ENCODE measurements around the gene TENM4. TPM values are rescaled to one million over a fixed set of nuclear protein-coding genes. Genes with fewer than 3 reads are reported as not detected.

Gene TENM4
- total RNA-seq, 1 experiment from 2014 or later: 0.39 TPM

GRCh38 chr11:79371724-79372123 lies 69.1 kb downstream of the TENM4 start:
- Histone ChIP-seq H3K36me3 (ENCODE audit: control insufficient read depth, insufficient read depth, low read length) (no peaks in the 10 kb centered on the region), H3K27me3 (ENCODE audit: control insufficient read depth, insufficient read depth, low read length) (no peaks in the 10 kb centered on the region), H3K27ac (ENCODE audit: low read length) (no peak overlapping the region), H3K4me3 (ENCODE audit: low read depth in 2 of 2, low read length in 2 of 2) (no peak overlapping the region), H3K9me3 (ENCODE audit: control insufficient read depth, insufficient read depth, low read depth, low read length) (no peaks in the 10 kb centered on the region), H3K4me1 (ENCODE audit: control insufficient read depth, insufficient read depth, low read length) (no peaks in the 10 kb centered on the region)
- in situ Hi-C loops (cut with HindIII; ENCODE audit: low pct_unique_long_range_greater_than_20kb, low sequenced_read_pairs): no loop called here
- DNase-seq (ENCODE audit: low read depth, low spot score) (no peak), ATAC-seq (no peak)
- ChIA-PET CTCF (no interaction called here), POLR2A (no interaction called here)
- BruUV-seq (replicated peaks): no TSS peak
- intact Hi-C loops (cut with micrococcal nuclease; ENCODE audit: unreplicated experiment): no loop called here
- no peak for TF ChIP-seq SIN3A (IDR thresholded peaks at IDR 0.05; ENCODE audit: borderline replicate concordance, insufficient read depth, low read depth, low read length)
- no peak for TF ChIP-seq CTCF (IDR thresholded peaks at IDR 0.05)
- TF ChIP-seq TCF7L2 (IDR thresholded peaks at IDR 0.05; ENCODE audit: low read depth, low read length): no peak
- TF ChIP-seq REST (IDR thresholded peaks at IDR 0.05; ENCODE audit: insufficient read depth in 1 of 2, low read depth in 2 of 2, low read length in 1 of 2): no peak
- TF ChIP-seq POLR2AphosphoS5 (IDR thresholded peaks at IDR 0.05; ENCODE audit: low read depth, low read length): no peak

GRCh38 chr11:79371152-79371551 lies 69.7 kb downstream of the TENM4 start:
- H3K27me3 ChIP-seq (ENCODE audit: control insufficient read depth, insufficient read depth, low read length): no peaks in the 10 kb centered on the region
- DNase-seq (ENCODE audit: low read depth, low spot score) (no peak), ATAC-seq (no peak)
- in situ Hi-C loops (cut with HindIII; ENCODE audit: low pct_unique_long_range_greater_than_20kb, low sequenced_read_pairs) (no loop called here), intact Hi-C loops (cut with micrococcal nuclease; ENCODE audit: unreplicated experiment) (no loop called here)
- H3K27ac ChIP-seq (ENCODE audit: low read length): no peak overlapping the region
- ChIA-PET CTCF (no interaction called here), POLR2A (no interaction called here)
- BruUV-seq (replicated peaks): no TSS peak
- H3K4me1 ChIP-seq (ENCODE audit: control insufficient read depth, insufficient read depth, low read length): no peaks in the 10 kb centered on the region
- TF ChIP-seq CTCF (IDR thresholded peaks at IDR 0.05) (no peak), SIN3A (IDR thresholded peaks at IDR 0.05; ENCODE audit: borderline replicate concordance, insufficient read depth, low read depth, low read length) (no peak), REST (IDR thresholded peaks at IDR 0.05; ENCODE audit: insufficient read depth in 1 of 2, low read depth in 2 of 2, low read length in 1 of 2) (no peak), POLR2AphosphoS5 (IDR thresholded peaks at IDR 0.05; ENCODE audit: low read depth, low read length) (no peak), TCF7L2 (IDR thresholded peaks at IDR 0.05; ENCODE audit: low read depth, low read length) (no peak)
- H3K4me3 ChIP-seq (ENCODE audit: low read depth in 2 of 2, low read length in 2 of 2): no peak overlapping the region
- no peaks in the 10 kb centered on the region for H3K36me3 ChIP-seq (ENCODE audit: control insufficient read depth, insufficient read depth, low read length)
- no peaks in the 10 kb centered on the region for H3K9me3 ChIP-seq (ENCODE audit: control insufficient read depth, insufficient read depth, low read depth, low read length)
